ENCODE measurements around the gene HEMK1. TPM values are rescaled to one million over a fixed set of nuclear protein-coding genes. Genes with fewer than 3 reads are reported as not detected.

Gene HEMK1
- total RNA-seq, 1 donor from 2014 or later, result 13.1 TPM

DNA sequence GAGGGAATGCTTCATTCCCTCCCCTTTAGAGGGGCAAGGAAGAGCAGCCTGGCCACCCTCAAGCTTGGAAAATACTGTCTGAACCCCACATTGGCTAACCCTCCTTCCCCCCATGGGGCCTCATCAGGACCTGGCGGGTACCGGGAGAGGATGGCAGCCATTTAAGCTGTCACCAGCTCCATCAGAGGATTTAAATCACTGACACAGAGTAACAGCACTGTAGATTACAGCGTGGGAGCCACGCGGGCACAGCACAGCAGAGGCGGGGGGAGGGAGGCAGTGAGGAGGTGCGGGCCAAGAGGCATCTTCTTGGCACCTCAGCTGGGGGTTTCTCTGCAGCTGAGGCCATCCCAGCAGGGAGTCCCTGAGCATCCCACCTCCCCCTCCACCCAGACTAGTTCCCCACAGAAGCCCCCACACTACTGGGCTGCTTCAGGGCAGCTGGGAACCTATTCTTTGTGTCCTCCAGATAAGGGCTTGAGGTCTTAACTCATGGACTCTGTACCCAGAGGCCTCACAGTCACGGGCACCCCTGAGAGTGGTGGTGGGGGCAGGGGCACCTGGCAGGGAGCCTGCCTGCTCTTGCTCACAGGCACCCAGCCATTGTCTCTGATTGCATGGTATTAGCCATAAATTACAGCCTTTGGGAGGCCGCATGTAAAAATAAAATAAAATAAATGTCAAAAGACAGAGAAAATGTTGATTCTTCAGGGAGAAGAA lies 44.0 kb upstream of the HEMK1 start:
- Histone ChIP-seq H3K36me3 (no peaks in the 10 kb centered on the region), H3K27me3 (no peaks in the 10 kb centered on the region), H3K4me3 (no peak overlapping the region), H3K27ac (no peak overlapping the region), H3K9me3 (no peaks in the 10 kb centered on the region), H3K4me1 (no peaks in the 10 kb centered on the region)
- DNase-seq (ENCODE audit: low spot score in 2 of 2), result no peak
- TF ChIP-seq, protein P1, sequence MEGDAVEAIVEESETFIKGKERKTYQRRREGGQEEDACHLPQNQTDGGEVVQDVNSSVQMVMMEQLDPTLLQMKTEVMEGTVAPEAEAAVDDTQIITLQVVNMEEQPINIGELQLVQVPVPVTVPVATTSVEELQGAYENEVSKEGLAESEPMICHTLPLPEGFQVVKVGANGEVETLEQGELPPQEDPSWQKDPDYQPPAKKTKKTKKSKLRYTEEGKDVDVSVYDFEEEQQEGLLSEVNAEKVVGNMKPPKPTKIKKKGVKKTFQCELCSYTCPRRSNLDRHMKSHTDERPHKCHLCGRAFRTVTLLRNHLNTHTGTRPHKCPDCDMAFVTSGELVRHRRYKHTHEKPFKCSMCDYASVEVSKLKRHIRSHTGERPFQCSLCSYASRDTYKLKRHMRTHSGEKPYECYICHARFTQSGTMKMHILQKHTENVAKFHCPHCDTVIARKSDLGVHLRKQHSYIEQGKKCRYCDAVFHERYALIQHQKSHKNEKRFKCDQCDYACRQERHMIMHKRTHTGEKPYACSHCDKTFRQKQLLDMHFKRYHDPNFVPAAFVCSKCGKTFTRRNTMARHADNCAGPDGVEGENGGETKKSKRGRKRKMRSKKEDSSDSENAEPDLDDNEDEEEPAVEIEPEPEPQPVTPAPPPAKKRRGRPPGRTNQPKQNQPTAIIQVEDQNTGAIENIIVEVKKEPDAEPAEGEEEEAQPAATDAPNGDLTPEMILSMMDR (IDR thresholded peaks at IDR 0.05), result no peak
- intact Hi-C loops (cut with DNase I), result no loop called here

DNA sequence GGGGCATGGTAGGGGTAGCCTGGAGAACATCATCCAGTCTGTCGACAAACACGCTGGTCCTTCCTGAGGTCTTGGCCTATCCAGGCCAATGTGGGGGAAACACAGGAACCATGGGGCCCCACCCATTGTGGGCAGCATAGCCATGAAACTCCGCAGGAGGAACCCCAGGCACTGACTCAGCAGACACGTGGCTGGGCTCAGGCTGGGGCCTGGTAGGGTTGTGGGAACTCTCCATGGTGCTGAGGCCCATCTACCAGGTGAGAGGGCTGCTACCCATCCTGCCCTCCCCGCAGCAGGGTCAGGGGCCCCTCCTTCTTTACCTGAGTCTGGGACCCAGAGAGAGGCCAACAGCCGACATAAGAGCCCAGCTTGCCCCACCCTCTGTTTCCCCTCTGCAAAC lies 43.3 kb upstream of the HEMK1 start:
- no peak overlapping the region for H3K27ac ChIP-seq
- no peaks in the 10 kb centered on the region for H3K9me3 ChIP-seq
- no peaks in the 10 kb centered on the region for H3K4me1 ChIP-seq
- no peaks in the 10 kb centered on the region for H3K36me3 ChIP-seq
- H3K27me3 ChIP-seq, result no peaks in the 10 kb centered on the region
- intact Hi-C loops (cut with DNase I), result no loop called here
- no peak overlapping the region for H3K4me3 ChIP-seq
- DNase-seq (ENCODE audit: low spot score in 2 of 2), result no peak
- TF ChIP-seq, protein P1 (IDR thresholded peaks at IDR 0.05), result no peak

DNA sequence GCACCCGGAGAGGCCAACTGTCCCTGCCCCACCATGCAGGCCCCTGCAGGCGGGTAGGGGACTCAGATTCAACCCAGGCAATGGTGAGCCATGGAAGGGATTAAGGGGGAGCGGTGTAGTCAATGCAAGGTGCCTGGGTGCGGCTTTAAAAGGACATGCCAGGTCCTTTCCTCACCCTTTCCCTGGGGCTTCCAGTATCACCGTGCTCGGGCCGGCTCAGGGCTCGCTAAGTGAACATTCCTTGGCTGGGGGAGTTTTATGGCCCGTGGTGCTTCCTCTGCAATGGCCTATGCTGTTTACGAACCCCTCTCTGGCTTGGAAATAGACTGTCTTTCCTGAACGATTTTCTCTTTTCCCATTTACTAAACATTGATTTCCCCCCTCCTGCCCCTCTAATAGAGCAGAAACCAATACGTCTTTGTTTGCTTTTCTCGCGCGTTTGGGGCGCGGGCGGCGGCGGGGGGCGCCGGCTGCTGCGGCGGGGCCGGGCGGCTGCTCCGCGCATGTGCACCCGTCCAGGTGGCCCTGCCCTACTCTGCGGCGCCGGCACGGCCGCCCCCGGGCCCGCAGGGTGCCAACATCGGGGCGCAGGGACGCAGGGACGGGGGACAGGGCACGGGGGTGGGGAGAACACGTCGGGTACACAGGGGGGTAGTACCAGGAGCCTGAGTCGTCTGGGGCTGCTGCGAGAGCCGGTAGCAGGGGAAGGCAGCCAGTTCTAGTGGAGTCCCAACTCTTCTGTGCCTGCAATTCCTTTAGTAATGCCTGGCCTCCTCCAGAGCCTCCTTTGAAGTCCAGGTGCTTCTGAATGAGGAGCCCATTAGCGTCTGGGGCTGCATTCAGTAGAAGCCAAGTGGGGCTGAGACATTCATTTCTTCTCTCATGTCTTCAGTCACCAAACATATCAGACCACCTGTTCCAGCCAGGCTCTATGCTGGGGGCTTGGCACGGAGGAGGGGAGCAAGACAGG lies 39.0 kb upstream of the HEMK1 start:
- H3K4me1 ChIP-seq, result no peaks in the 10 kb centered on the region
- no peaks in the 10 kb centered on the region for H3K36me3 ChIP-seq
- no peaks in the 10 kb centered on the region for H3K27me3 ChIP-seq
- peak overlapping the region in 1 of 2 donors; percentile 36 for H3K4me3 ChIP-seq
- DNase-seq (ENCODE audit: low spot score in 2 of 2), result no peak
- intact Hi-C loops (cut with DNase I), result no loop called here
- no peak overlapping the region for H3K27ac ChIP-seq
- TF ChIP-seq, protein P1 (IDR thresholded peaks at IDR 0.05), result no peak
- no peaks in the 10 kb centered on the region for H3K9me3 ChIP-seq

DNA sequence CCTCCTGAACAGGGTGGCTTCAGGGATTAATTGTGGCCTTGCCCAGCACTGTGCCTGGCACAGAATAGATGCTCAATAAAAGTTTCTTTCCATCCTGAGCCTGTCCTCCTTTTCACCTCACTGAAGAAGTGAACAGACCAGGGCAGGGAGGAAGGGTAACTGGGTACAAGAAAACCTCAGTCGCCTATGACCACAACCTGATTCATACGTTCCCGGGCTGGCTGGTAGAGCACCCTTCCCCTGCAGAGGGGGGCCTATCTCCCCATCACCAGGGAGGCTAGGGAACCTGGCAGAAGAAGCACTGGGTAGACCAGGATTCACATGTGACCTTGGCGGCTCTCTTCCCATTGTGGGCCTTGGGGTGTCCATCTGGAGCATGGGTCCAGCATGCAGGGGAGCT lies 38.1 kb upstream of the HEMK1 start:
- DNase-seq (ENCODE audit: low spot score in 2 of 2), result no peak
- TF ChIP-seq, protein P1 (IDR thresholded peaks at IDR 0.05), result no peak
- Histone ChIP-seq H3K27me3 (no peaks in the 10 kb centered on the region), H3K4me1 (no peaks in the 10 kb centered on the region), H3K36me3 (no peaks in the 10 kb centered on the region), H3K27ac (no peak overlapping the region), H3K4me3 (no peak overlapping the region), H3K9me3 (no peaks in the 10 kb centered on the region)
- intact Hi-C loops (cut with DNase I), result no loop called here

DNA sequence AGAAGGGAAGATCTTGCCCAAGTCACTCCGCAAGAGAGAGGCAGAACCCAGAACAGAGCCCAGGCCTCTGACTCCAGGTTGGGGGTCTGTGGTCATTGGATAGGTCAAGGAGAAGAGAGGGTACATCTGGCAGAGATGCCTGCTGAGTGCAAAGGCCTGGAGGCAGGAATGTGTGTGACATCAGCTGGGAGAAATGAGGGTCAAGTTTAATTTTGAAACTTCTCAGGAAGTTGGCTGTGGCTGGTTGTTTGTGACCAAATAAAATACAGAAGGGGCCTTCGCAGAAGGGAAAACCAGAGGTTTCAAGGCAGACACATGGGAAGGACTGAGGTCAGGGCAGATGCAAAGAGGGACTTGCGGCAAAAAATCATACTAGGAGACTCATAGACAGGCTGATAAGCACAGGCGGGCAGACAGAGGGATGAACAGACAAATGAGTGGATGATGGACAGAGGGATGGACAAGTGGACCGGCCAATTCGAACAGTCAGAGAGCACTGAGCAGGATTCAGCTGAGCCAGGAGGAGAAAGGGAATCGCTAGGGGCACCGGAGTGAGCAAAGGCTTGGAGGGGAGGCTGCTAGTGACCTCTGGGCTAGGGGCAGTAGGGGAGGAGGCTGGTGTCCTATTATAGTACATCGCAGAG lies 37.1 kb upstream of the HEMK1 start:
- intact Hi-C loops (cut with DNase I), result no loop called here
- Histone ChIP-seq H3K27ac (peak overlapping the region in 1 of 2 donors; percentile 56), H3K4me1 (no peaks in the 10 kb centered on the region), H3K9me3 (no peaks in the 10 kb centered on the region), H3K27me3 (no peaks in the 10 kb centered on the region), H3K4me3 (no peak overlapping the region), H3K36me3 (no peaks in the 10 kb centered on the region)
- TF ChIP-seq, protein P1 (IDR thresholded peaks at IDR 0.05), result no peak
- DNase-seq (ENCODE audit: low spot score in 2 of 2), result no peak

Data from ascending aorta (tissue), 2 donors.